ENCODE data around the gene DCHS1. TPM values are rescaled to one million over a fixed set of nuclear protein-coding genes. Genes with fewer than 3 reads are reported as not detected.
"Not testable (repeated sequence)": the region's sequence is repeated elsewhere in the genome, so short reads cannot be mapped to it uniquely, and the experiment has no call there.

The DCHS1 gene
- total RNA-seq: 33.1 to 34.6 TPM (median 33.4 TPM) in 3 replicates
- long read RNA-seq, full-length matches to known transcripts: 1 of 25 reads
- long read RNA-seq, partial matches to known transcripts: 11 of 25 reads
- long read RNA-seq, other reads (novel, unspliced or antisense): 13 of 25 reads

DNA sequence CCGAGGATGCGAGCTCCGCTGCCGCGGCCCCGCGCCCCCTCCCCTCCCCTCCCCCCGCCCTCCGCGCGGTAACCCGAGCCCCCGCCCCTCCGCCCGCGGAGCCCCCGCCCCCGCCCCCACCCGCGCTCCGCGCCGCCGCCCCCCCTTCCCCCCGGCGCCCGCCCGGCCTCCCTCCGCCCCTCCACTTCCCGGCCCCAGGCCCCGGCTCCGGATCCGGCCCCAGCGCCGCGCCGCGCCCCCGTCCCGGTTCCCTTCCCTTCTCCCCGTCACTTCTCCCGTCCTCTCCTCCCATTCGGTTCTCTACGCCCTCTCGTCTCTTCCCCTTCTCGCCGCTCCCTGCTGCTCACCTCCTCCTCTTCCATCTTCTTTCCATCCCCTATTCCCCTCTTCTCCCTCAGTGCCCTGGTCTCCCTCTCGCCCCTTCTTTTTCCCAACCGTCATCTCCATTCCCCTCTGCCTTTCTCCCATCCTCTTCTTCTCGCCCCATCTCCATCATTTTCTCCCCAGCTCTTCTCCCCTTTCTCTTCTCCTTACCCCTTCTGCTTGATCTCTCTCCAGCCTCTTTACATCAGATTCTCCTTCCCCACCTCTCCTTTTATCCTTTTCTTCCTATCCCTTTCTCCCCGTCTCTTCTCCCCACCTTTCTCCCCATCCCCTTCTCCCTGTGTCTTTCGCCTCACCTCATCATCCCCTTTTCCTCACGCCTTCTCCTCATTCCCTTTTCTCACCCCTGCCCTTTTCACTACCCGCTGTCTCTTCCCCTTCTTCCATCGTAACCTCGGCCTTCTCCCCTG, at the start of gene DCHS1:
DCHS1 (minus strand) TSS at position 20 of the 794 bp plus-strand sequence. CDS start 14,196 bp downstream, outside the sequence.
- Mint-ChIP-seq H3K27me3 (ENCODE audit: low read depth) (no peaks in the 10 kb centered on the region), H3K36me3 (ENCODE audit: low read depth) (no peaks in the 10 kb centered on the region), H3K4me1 (ENCODE audit: low read depth) (peaks cover 10% of the 10 kb centered on the region), H3K4me3 (ENCODE audit: unreplicated experiment) (peak within 1 kb of the TSS; percentile 76), H3K27ac (ENCODE audit: unreplicated experiment) (peak within 1 kb of the TSS; percentile 49), H3K9me3 (ENCODE audit: low read depth) (no peaks in the 10 kb centered on the region)
- TF ChIP-seq, protein P1, sequence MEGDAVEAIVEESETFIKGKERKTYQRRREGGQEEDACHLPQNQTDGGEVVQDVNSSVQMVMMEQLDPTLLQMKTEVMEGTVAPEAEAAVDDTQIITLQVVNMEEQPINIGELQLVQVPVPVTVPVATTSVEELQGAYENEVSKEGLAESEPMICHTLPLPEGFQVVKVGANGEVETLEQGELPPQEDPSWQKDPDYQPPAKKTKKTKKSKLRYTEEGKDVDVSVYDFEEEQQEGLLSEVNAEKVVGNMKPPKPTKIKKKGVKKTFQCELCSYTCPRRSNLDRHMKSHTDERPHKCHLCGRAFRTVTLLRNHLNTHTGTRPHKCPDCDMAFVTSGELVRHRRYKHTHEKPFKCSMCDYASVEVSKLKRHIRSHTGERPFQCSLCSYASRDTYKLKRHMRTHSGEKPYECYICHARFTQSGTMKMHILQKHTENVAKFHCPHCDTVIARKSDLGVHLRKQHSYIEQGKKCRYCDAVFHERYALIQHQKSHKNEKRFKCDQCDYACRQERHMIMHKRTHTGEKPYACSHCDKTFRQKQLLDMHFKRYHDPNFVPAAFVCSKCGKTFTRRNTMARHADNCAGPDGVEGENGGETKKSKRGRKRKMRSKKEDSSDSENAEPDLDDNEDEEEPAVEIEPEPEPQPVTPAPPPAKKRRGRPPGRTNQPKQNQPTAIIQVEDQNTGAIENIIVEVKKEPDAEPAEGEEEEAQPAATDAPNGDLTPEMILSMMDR (IDR thresholded peaks at IDR 0.05): no peak
- DNase-seq (ENCODE audit: low spot score): no peak

DNA sequence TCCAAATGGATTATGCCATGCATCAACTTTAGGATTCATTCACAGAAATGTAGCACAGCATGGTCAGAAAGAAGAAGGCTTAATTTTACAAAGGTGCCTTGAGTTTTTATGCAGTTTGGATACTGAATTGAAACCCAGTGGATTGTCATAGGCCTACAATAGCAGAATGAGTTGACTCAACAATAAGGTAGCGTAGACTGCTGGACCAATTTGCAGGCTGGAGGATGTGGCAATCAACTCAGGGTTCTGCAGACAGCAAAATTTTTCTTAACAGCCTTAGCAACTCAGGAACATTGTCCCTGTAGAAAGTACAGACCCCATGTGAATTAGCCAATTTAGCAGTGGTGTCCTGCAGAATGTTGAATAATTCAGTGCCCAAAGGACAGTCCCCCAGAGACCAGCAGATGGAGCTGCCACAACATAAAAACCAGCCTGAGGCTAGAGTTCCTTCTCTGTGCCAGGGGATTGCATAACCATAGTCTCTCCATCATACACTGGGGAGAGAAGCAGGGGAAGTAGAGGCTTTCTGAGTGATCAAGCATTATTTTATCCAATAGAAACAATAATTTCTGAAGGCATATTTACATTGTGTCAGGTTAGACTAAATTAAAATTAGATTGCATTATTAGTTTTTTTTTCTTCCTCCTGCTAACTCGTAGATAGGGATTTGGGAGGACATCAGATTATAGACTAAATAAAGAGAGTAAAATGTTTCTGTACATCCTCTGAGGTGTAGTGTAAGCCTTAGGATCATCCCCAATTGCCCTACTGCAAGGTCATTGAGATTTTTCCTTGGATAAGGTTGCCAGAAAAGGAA, 47.8 kb upstream of the DCHS1 start:
- Mint-ChIP-seq H3K4me3 (ENCODE audit: unreplicated experiment) (no peak overlapping the region), H3K4me1 (ENCODE audit: low read depth) (peaks cover 5% of the 10 kb centered on the region), H3K27ac (ENCODE audit: unreplicated experiment) (no peak overlapping the region), H3K36me3 (ENCODE audit: low read depth) (no peaks in the 10 kb centered on the region), H3K9me3 (ENCODE audit: low read depth) (no peaks in the 10 kb centered on the region), H3K27me3 (ENCODE audit: low read depth) (no peaks in the 10 kb centered on the region)
- no peak for DNase-seq (ENCODE audit: low spot score)
- TF ChIP-seq, protein P1 (IDR thresholded peaks at IDR 0.05): peak; percentile 79

- not testable (repeated sequence) for H3K27ac Mint-ChIP-seq (ENCODE audit: unreplicated experiment); H3K4me3 Mint-ChIP-seq (ENCODE audit: unreplicated experiment); H3K27me3 Mint-ChIP-seq (ENCODE audit: low read depth); DNase-seq (ENCODE audit: low spot score); H3K9me3 Mint-ChIP-seq (ENCODE audit: low read depth); H3K36me3 Mint-ChIP-seq (ENCODE audit: low read depth); H3K4me1 Mint-ChIP-seq (ENCODE audit: low read depth)
These were observed 46.3 kb upstream of the DCHS1 start for GRCh38 chr11:6701955-6702354.

DNA sequence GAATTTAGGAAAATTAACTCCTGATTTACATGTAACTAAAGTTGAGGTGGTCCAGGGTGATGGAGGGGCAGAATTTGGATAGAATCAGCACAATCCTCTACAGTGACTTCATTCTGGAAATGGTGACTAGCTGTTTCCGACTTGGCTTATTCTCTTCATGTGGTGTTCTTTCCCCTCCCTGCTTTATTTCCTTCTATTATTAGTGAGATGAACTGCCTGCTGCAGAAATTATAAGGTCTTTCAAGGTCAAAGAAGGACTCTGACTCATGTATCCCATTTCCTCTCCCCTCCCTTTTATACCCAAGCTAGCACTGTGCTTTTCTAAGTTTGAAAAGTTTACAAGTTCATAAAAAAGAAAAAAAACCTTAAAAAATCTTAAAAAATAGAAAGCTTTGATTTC, 39.8 kb upstream of the DCHS1 start:
- H3K4me3 Mint-ChIP-seq (ENCODE audit: unreplicated experiment): no peak overlapping the region
- no peaks in the 10 kb centered on the region for H3K27me3 Mint-ChIP-seq (ENCODE audit: low read depth)
- H3K27ac Mint-ChIP-seq (ENCODE audit: unreplicated experiment): peak overlapping the region; percentile 49
- H3K4me1 Mint-ChIP-seq (ENCODE audit: low read depth): peaks cover 22% of the 10 kb centered on the region
- no peak for DNase-seq (ENCODE audit: low spot score)
- no peaks in the 10 kb centered on the region for H3K36me3 Mint-ChIP-seq (ENCODE audit: low read depth)
- TF ChIP-seq, protein P1 (IDR thresholded peaks at IDR 0.05): no peak
- no peaks in the 10 kb centered on the region for H3K9me3 Mint-ChIP-seq (ENCODE audit: low read depth)

- no peak for DNase-seq (ENCODE audit: low spot score)
- Mint-ChIP-seq H3K9me3 (ENCODE audit: low read depth) (no peaks in the 10 kb centered on the region), H3K27ac (ENCODE audit: unreplicated experiment) (peak overlapping the region; percentile 62), H3K4me1 (ENCODE audit: low read depth) (peaks cover 22% of the 10 kb centered on the region), H3K27me3 (ENCODE audit: low read depth) (no peaks in the 10 kb centered on the region), H3K36me3 (ENCODE audit: low read depth) (no peaks in the 10 kb centered on the region), H3K4me3 (ENCODE audit: unreplicated experiment) (no peak overlapping the region)
- TF ChIP-seq, protein P1 (IDR thresholded peaks at IDR 0.05): no peak
These were observed 38.6 kb upstream of the DCHS1 start for GRCh38 chr11:6694229-6694535.

All from chondrocyte (in vitro differentiated cells).